C4-2B (cell line): ENCODE measurements around the gene IGFBP3.
A peak's percentile ranks its signal among the peaks of the same experiment; 100 is the strongest.

Experiments used
- ZFX ChIP-seq: fragments of 450-650 bp; IDR thresholded peaks from 2 replicates; pipeline ENCODE4 v1.6.1; 2017
- TF ChIP-seq, protein P1 (sequence below): fragments of 450-650 bp; conservative IDR thresholded peaks from 2 replicates; pipeline ENCODE4 v1.5.1; 2017; ENCODE audit warnings: mild to moderate bottlenecking

DNA sequence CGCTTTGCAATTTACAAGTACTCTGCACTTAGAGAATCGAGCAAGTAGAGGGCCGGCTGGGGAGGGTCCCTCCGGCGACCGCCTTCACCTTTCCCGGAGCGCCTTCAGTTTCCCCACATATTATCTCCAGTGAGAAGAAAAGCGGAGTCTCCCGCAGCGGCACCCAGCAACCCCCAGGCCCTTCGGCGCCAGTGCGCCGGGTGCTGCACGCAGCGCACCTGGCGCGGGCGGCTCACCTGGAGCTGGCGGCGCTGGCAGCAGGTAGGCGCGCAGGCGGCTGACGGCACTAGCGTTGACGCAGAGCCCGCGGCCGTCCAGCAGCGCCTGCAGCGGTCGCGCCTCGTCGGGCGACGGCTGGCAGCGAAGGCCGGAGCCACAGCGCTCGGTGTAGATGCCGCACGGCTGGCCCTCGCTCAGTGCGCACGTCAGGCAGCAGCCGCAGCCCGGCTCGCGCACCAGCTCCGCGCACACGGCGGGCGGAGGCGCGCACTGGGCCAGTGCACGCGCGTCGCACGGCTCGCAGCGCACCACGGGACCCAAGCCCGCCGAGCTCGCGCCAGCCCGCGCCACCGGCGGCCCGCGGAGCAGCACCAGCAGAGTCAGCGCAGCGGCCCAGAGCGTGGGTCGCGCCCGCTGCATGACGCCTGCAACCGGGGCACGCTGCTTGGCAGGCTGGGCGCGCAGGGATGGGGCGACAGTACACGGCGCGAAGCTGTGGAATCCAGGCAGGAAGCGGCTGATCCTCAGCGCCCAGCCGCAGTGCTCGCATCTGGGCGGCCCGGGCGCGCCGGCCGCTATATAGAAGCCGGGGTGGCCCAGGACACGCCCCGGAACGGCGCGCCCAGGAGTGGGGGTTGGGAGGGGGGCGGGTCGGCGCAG lies at the start of gene IGFBP3:
- TF ChIP-seq, protein P1, sequence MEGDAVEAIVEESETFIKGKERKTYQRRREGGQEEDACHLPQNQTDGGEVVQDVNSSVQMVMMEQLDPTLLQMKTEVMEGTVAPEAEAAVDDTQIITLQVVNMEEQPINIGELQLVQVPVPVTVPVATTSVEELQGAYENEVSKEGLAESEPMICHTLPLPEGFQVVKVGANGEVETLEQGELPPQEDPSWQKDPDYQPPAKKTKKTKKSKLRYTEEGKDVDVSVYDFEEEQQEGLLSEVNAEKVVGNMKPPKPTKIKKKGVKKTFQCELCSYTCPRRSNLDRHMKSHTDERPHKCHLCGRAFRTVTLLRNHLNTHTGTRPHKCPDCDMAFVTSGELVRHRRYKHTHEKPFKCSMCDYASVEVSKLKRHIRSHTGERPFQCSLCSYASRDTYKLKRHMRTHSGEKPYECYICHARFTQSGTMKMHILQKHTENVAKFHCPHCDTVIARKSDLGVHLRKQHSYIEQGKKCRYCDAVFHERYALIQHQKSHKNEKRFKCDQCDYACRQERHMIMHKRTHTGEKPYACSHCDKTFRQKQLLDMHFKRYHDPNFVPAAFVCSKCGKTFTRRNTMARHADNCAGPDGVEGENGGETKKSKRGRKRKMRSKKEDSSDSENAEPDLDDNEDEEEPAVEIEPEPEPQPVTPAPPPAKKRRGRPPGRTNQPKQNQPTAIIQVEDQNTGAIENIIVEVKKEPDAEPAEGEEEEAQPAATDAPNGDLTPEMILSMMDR = peak; percentile 2; the same call in 1 of the 2 replicates
- TF ChIP-seq ZFX = 0 out of 2 replicates have a peak, but pooled peaks have one; percentile 23
